Raji (cell line): ENCODE data around the gene MOGAT3.

Source experiments
- POLR2A ChIP-seq: IDR thresholded peaks from 2 replicates; pipeline ENCODE4 v1.6.1; 2011; ENCODE audit warnings: low read depth, low read length, control low read depth; ENCODE audit not compliant: insufficient read depth

MOGAT3 gene

GRCh38 chr7:101200862-101201599 is at the start of gene MOGAT3:
Gene MOGAT3 (minus strand): TSS chr7:101201036. CDS start chr7:101200854, 182 bp downstream.
- no peak for TF ChIP-seq POLR2A

GRCh38 chr7:101250324-101250723 is 49.5 kb upstream of the MOGAT3 start:
- TF ChIP-seq POLR2A, result no peak

- no peak for TF ChIP-seq POLR2A
These were observed 47.4 kb upstream of the MOGAT3 start for GRCh38 chr7:101248276-101248675.

GRCh38 chr7:101245147-101245668 is 44.4 kb upstream of the MOGAT3 start:
- peak; percentile 52 for TF ChIP-seq POLR2A

- TF ChIP-seq POLR2A, result peak; percentile 82
These were observed 43.7 kb upstream of the MOGAT3 start, which contains the start of gene FIS1 for GRCh38 chr7:101244375-101245146. Gene FIS1 (minus strand): TSS chr7:101245081. CDS start chr7:101245004, 77 bp downstream.

GRCh38 chr7:101243646-101244374 is 43.0 kb upstream of the MOGAT3 start:
- TF ChIP-seq POLR2A, result no peak

GRCh38 chr7:101241443-101242349 is 40.9 kb upstream of the MOGAT3 start:
- TF ChIP-seq POLR2A, result no peak

GRCh38 chr7:101241015-101241363 is 40.2 kb upstream of the MOGAT3 start:
- no peak for TF ChIP-seq POLR2A

- no peak for TF ChIP-seq POLR2A
These were observed 39.6 kb upstream of the MOGAT3 start for GRCh38 chr7:101240226-101241014.

GRCh38 chr7:101239951-101240220 is 39.0 kb upstream of the MOGAT3 start:
- TF ChIP-seq POLR2A, result no peak

- no peak for TF ChIP-seq POLR2A
These were observed 38.5 kb upstream of the MOGAT3 start for GRCh38 chr7:101239191-101239950.

- TF ChIP-seq POLR2A, result no peak
These were observed 37.7 kb upstream of the MOGAT3 start for GRCh38 chr7:101238226-101239182.
